ENCODE data around the gene PARPBP.

DNA sequence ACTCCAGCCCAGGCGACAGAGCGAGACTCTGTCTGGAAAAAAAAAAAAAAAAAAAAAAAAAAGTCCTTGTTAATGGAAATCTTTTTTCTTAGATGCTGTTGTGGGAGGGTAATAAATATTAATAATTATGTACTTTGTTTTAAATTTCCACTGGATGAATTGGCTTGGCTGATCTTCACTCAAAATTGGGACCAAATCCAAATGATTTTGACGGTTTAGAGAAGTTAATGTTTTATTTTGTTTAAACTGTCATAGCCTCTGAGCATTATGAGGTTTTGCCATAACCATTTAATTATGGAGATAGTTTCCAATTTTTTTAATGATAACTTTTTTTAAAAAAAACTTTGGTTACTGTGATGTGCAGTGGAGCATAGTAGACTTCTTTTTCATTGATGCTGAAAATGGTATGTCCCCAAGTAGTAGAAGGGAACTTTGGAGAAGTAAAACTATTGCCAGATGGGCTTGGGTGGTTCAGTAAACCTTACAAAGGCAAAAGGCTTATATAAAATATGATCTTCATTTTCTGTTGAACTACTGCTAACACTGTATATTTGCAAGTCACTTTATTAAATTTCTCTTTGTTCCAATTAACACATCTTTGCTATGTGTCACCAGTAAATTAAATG lies 81.6 kb downstream of the PARPBP start:
- no peak for TF ChIP-seq RNF2 (IDR thresholded peaks at IDR 0.05; ENCODE audit: borderline replicate concordance, low read depth, low read length, missing control alignments, poor library complexity, severe bottlenecking)
- no peak for TF ChIP-seq POLR2A (IDR thresholded peaks at IDR 0.05; ENCODE audit: control extremely low read depth in 1 of 2, low read depth in 2 of 2, low read length in 2 of 2)
- TF ChIP-seq, protein P1, sequence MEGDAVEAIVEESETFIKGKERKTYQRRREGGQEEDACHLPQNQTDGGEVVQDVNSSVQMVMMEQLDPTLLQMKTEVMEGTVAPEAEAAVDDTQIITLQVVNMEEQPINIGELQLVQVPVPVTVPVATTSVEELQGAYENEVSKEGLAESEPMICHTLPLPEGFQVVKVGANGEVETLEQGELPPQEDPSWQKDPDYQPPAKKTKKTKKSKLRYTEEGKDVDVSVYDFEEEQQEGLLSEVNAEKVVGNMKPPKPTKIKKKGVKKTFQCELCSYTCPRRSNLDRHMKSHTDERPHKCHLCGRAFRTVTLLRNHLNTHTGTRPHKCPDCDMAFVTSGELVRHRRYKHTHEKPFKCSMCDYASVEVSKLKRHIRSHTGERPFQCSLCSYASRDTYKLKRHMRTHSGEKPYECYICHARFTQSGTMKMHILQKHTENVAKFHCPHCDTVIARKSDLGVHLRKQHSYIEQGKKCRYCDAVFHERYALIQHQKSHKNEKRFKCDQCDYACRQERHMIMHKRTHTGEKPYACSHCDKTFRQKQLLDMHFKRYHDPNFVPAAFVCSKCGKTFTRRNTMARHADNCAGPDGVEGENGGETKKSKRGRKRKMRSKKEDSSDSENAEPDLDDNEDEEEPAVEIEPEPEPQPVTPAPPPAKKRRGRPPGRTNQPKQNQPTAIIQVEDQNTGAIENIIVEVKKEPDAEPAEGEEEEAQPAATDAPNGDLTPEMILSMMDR (IDR thresholded peaks at IDR 0.05; ENCODE audit: control extremely low read depth in 1 of 3, insufficient read depth in 1 of 3, low read depth in 1 of 3, low read length in 3 of 3), result no peak
- TF ChIP-seq POLR2AphosphoS5 (IDR thresholded peaks at IDR 0.05; ENCODE audit: low read depth, low read length), result no peak
- TF ChIP-seq RFX5 (IDR thresholded peaks at IDR 0.05; ENCODE audit: borderline replicate concordance, low read depth, low read length), result no peak
- no peak for TF ChIP-seq YY1 (IDR thresholded peaks at IDR 0.05; ENCODE audit: low read depth, low read length)
